NCI-H1417 treated with DMSO at 0.1 percent for 48 hours (cell line): ENCODE results near the gene GRIK4.
"Not testable (repeated sequence)": the region's sequence is repeated elsewhere in the genome, so short reads cannot be mapped to it uniquely, and the experiment has no call there.

Experiments used
- DNase-seq: peaks from one replicate; lab custom pipeline; 2025; lab: John Stamatoyannopoulos, UW

GRIK4 gene

GRCh38 chr11:120577041-120577440 is 65.5 kb downstream of the GRIK4 start:
- no peak for DNase-seq

- no peak for DNase-seq
Measured at GRCh38 chr11:120577624-120578363, 66.2 kb downstream of the GRIK4 start.

DNA sequence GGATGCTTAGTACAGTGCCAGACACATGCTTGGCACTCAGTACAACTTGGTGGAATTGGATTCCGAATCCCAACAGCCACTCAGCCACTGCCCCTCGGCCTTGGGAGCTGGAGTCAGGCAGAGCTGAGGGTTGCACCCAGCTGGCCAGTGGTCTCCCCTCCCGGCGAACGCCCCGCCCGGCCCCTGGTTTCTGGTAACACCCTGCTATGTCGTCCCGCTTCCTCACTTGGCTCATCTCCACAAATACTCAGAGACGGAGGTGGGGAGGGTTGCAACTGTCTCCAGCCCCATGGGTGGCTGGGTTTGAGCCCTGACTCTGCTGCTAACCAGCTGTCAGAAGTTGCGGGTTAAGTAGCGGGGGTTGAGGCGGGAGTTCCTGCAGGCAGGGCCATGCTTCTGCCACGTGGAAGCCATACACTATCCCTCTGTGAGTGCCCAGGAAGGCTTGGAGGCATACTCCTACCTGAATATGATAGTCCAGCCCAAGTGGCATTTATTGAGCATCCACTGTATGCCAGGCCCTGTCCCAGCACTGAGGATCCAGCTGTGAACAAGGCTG is 67.1 kb downstream of the GRIK4 start:
- no peak for DNase-seq

- no peak for DNase-seq
Measured at GRCh38 chr11:120579611-120580031, 68.1 kb downstream of the GRIK4 start.

GRCh38 chr11:120581313-120581712 is 69.8 kb downstream of the GRIK4 start:
- no peak for DNase-seq

DNA sequence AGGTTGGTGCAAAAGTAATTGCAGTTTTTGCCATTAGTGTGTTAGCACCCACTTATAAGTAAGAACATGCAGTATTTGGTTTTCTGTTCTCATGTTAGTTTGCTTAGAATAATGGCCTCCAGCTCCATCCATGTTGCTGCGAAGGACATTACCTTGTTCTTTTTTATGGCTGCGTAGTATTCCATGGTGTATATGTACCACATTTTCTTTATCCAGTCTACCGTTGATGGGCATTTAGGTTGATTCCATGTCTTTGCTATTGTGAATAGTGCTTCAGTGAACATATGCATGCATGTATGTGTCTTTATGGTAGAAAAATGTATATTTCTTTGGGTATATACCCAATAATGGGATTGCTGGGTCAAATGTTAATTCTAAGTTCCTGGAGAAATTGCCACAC is 71.0 kb downstream of the GRIK4 start:
- not testable (repeated sequence) for DNase-seq

DNA sequence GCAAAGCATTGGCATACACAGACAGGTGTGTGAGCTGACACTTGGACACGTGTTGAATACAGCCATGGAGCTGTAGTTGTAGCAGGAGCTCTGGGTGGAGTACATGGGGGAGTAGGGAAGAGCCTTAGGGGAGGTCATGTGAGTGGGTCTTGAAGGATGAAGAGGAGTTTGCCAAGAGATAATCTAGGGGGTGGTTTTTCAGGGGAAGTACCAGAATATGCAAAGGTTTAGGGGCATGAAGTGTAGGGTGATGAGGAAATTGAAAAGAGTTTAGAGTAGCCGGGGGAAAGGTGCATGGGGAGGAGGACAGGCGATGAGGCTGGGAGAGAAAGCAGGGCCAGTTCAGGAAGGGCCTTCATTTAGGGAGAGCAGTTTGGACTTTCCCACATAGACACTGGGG is 74.5 kb downstream of the GRIK4 start:
- DNase-seq: no peak

DNA sequence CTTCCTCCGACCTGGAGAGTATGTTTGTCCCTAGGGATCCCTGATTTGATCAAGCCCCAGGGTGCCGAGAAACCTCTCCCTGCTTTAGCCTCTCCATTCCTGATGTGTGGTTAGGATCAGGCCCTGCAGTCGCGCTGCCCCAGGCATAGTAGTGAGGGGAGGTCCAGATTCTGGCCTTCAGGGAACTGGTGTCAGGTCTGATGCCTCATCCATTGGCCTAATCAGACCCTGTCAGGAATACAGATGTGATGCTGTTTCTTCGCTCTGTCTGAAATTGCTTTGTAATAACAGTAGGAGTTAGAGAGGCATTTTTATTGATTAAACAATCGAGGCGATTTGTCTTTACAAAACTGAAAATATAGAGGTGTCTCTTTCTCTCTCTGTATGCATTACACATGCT is 75.2 kb downstream of the GRIK4 start:
- DNase-seq: no peak

GRCh38 chr11:120587299-120587698 is 75.8 kb downstream of the GRIK4 start:
- no peak for DNase-seq

DNA sequence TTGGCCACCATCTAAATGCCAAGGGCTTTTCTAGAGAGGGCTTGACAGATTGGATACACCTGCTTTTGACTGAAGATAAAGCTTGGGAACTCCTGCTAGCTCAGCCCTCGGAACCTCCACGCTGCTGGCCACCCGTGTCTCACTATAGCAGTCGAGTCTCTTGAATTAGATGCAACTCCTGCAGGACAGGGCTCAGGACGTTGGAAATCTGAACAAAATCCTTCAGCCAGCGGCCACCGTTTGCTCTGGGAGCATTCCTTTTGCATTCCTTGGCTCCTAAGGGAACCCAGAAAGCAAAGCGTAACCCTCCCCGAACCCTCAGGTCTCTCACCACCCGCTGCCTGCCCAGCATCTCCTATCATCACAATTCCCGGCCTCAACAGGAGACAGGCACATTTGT is 77.8 kb downstream of the GRIK4 start:
- DNase-seq: no peak

DNA sequence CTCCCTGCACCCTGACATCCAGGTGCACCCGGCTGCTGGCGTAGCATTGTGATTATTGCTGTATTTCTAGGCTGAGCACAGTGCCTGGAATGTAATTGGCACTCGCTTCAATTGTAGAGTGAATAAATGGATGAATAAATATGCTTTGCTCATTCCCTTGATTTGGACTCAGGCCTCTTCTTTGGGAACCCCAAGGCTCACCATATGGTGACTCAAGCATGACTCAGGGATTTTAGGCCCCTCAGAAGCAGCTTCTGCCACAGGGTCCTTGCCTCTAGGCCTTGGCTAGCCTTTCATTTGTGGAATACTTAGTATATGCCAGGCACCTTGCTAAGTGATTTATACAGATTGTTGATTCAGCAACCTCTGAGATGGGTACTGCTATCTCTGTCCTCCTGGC is 78.9 kb downstream of the GRIK4 start:
- DNase-seq: no peak

DNA sequence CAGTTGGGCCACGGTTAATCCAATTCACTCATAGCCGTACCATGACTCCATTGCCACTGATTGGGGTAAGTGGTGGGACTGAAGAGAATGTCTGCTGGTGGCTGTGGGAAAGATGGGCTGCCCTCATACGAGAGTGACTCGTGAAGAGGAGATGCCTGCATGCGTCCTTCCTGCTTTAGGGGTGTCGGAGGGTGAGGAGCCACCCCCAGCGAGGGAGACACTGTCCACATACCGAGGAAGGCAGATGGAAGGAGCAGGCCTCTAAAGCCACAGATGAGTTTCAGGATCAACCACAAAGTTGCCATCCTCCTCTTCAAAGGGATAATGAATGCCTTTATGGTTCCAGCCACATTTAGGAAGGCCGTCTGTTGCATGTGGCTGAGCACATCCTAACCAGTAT is 83.2 kb downstream of the GRIK4 start:
- no peak for DNase-seq

DNA sequence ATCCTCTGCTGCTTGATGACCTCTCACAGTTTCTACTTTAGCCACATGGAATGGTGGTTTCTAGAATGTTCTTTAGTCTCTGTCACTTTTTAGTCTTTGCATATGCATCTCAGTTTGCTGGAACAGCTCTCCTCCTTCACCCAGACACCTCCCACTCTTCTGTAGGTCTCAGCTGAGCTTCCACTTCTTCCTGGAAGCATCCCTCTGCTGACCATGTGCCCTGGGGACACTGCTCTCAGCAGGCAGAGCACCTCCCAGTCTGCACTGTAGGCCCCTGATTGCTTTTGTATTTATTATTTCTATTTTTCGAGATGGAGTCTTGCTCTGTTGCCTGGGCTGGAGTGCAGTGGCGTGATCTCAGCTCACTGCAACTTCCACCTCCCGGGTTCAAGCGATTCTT is 84.0 kb downstream of the GRIK4 start:
- no peak for DNase-seq

GRCh38 chr11:120597250-120598215 is 86.0 kb downstream of the GRIK4 start:
- DNase-seq: no peak

DNA sequence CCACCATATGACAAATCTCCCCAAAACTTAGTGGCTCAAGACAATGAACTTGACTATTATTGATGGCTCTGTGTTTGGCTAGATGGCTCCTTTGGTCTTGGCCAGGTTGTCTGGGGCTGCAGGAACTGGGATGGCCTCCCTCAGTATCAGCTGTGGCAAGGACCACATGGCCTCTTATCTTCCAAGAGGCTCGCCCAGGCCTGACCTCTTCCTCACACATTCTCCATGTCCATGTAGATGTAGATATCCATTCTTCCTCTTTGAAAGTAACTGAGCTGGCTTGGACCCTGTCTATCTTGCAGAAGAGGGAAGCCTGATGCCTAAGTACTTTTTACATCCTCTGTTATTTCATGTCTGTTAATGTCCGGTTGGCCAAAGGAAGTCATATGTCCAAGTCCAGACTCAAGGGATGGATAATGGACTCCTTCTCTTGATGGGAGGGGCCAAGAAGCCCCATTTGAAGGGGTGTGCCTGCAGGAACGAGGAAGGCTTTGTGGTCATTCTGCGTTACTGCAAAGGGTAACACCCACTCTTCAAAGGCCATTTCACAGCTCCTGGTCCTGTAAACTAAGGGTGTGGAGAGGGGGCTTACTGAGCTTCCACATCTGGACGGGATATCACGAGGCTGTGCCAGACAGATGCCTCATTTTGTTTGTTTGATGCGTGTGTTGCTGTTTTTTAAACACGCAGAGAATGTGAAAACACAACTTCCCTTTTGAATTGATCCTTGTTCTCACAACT is 87.1 kb downstream of the GRIK4 start:
- DNase-seq: no peak

DNA sequence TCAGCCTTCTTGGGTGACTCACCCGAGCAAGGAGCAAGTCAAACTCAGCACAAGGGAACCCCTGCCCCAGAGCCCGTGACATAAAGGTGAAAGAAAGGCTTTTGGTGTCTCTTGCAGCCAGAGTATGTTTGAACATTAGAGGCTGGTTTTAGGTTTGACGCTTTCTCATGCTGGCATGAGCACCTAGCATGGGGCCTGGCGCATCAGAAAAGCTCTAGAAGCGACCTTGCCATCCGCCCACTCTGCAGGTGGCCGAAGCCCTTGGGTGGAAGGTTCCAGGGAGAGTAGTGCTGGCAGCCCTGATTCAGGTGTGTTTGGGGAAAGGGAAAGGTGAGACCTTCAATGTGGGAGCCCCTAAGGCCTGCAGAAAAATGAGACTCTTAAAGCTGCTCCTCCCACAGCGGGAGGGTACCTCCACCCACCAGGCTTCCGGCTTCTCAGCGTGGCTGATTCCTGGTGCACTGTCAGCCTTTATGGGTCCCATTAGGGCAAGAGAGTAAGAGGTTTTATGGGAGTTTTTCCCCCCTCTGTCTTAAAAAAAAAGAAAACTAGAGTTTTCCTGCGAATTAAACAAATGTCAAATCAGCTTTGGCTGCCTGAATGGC is 88.4 kb downstream of the GRIK4 start:
- DNase-seq: no peak

GRCh38 chr11:120601536-120601935 is 90.0 kb downstream of the GRIK4 start:
- DNase-seq: no peak

DNA sequence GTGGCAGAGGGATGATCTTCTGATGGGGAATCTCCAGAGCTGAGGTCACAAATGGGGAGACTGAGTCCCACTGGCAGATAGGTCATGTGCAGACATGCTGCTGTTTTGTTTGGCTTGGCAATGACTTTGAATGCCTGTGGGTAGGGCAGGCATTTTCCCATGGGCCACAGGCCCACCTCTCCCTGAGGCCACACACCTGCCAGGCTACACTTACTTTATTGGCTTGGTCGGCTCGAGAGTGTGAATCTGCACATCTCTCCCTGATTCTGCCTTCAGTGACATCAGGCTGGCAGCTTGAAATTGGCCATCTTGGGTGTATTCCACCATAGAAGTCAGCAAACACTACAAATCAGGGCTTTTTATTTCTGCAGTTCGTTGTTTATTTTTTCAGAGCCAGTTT is 91.5 kb downstream of the GRIK4 start:
- DNase-seq: no peak

GRCh38 chr11:120605469-120605868 is 93.9 kb downstream of the GRIK4 start:
- DNase-seq: no peak

- no peak for DNase-seq
Measured at GRCh38 chr11:120606211-120607010, 94.9 kb downstream of the GRIK4 start.

GRCh38 chr11:120608061-120608460 is 96.5 kb downstream of the GRIK4 start:
- no peak for DNase-seq
